Measurements from ENCODE around the gene STRN4.
A peak's percentile ranks its signal among the peaks of the same experiment; 100 is the strongest.

Gene STRN4

GRCh38 chr19:46700704-46701103 is 45.5 kb downstream of the STRN4 start:
- Histone ChIP-seq H3K4me3 (ENCODE audit: severe bottlenecking) (no peak overlapping the region), H3K27ac (ENCODE audit: poor library complexity, severe bottlenecking) (no peak overlapping the region), H3K4me1 (ENCODE audit: insufficient read depth, poor library complexity, severe bottlenecking) (no peaks in the 10 kb centered on the region), H3K9me3 (ENCODE audit: severe bottlenecking) (no peaks in the 10 kb centered on the region), H3K27me3 (ENCODE audit: insufficient read depth, poor library complexity, severe bottlenecking) (no peaks in the 10 kb centered on the region), H3K36me3 (ENCODE audit: low read depth) (peaks cover 83% of the 10 kb centered on the region)
- ATAC-seq (ENCODE audit: low read depth): no peak
- no peak for DNase-seq (ENCODE audit: low spot score)
- TF ChIP-seq CTCF (IDR thresholded peaks at IDR 0.05; ENCODE audit: poor library complexity, severe bottlenecking): no peak

GRCh38 chr19:46698395-46699321 is 47.6 kb downstream of the STRN4 start:
- TF ChIP-seq CTCF (IDR thresholded peaks at IDR 0.05; ENCODE audit: poor library complexity, severe bottlenecking): no peak
- no peak overlapping the region for H3K4me3 ChIP-seq (ENCODE audit: severe bottlenecking)

GRCh38 chr19:46697204-46697960 is 48.9 kb downstream of the STRN4 start:
- Histone ChIP-seq H3K27ac (ENCODE audit: poor library complexity, severe bottlenecking) (no peak overlapping the region), H3K9me3 (ENCODE audit: severe bottlenecking) (no peaks in the 10 kb centered on the region), H3K27me3 (ENCODE audit: insufficient read depth, poor library complexity, severe bottlenecking) (no peaks in the 10 kb centered on the region), H3K4me1 (ENCODE audit: insufficient read depth, poor library complexity, severe bottlenecking) (no peaks in the 10 kb centered on the region), H3K36me3 (ENCODE audit: low read depth) (peaks cover 94% of the 10 kb centered on the region), H3K4me3 (ENCODE audit: severe bottlenecking) (no peak overlapping the region)
- ATAC-seq (ENCODE audit: low read depth) (peak; percentile 25; the same call in 1 of the 3 replicates), DNase-seq (ENCODE audit: low spot score) (peak; percentile 71)
- TF ChIP-seq CTCF (IDR thresholded peaks at IDR 0.05; ENCODE audit: poor library complexity, severe bottlenecking): no peak

More at GRCh38 chr19:46698395-46699321, 47.6 kb downstream of the STRN4 start:
- Histone ChIP-seq H3K27ac (ENCODE audit: poor library complexity, severe bottlenecking) (no peak overlapping the region), H3K36me3 (ENCODE audit: low read depth) (peaks cover 94% of the 10 kb centered on the region), H3K27me3 (ENCODE audit: insufficient read depth, poor library complexity, severe bottlenecking) (no peaks in the 10 kb centered on the region), H3K9me3 (ENCODE audit: severe bottlenecking) (no peaks in the 10 kb centered on the region), H3K4me1 (ENCODE audit: insufficient read depth, poor library complexity, severe bottlenecking) (no peaks in the 10 kb centered on the region)
- DNase-seq (ENCODE audit: low spot score) (no peak), ATAC-seq (ENCODE audit: low read depth) (no peak)

- DNase-seq (ENCODE audit: low spot score) (no peak), ATAC-seq (ENCODE audit: low read depth) (no peak)
- Histone ChIP-seq H3K4me1 (ENCODE audit: insufficient read depth, poor library complexity, severe bottlenecking) (no peaks in the 10 kb centered on the region), H3K36me3 (ENCODE audit: low read depth) (peaks cover 94% of the 10 kb centered on the region), H3K4me3 (ENCODE audit: severe bottlenecking) (no peak overlapping the region), H3K27ac (ENCODE audit: poor library complexity, severe bottlenecking) (no peak overlapping the region), H3K27me3 (ENCODE audit: insufficient read depth, poor library complexity, severe bottlenecking) (no peaks in the 10 kb centered on the region), H3K9me3 (ENCODE audit: severe bottlenecking) (no peaks in the 10 kb centered on the region)
- TF ChIP-seq CTCF (IDR thresholded peaks at IDR 0.05; ENCODE audit: poor library complexity, severe bottlenecking): no peak
These were observed 49.4 kb downstream of the STRN4 start for GRCh38 chr19:46696866-46697203.
